GM23338 (cell line): ENCODE results near the gene EREG. TPM values are rescaled to one million over a fixed set of nuclear protein-coding genes. Genes with fewer than 3 reads are reported as not detected.

Experiments
- ATAC-seq: fragments of 200-7000 bp; cut with Tn5 transposase; 3 replicates; pipeline ENCODE4 v1.9.1; 2020
- DNase-seq: peaks from one replicate; pipeline ENCODE4 v3.0.0-alpha.2; 2015; ENCODE audit warnings: low spot score
- H2AFZ ChIP-seq: fragments of 200-600 bp; sonication (generic); 2 replicates; pipeline ENCODE4 v1.8.0; 2016; ENCODE audit warnings: antibody characterized with exemption, mild to moderate bottlenecking, moderate library complexity
- H3F3A ChIP-seq: fragments of 200-600 bp; sonication (generic); replicated peaks from 2 replicates; pipeline ENCODE4 v1.8.0; 2017; ENCODE audit warnings: antibody characterized with exemption, mixed run types, low read depth
- H3K27ac ChIP-seq: fragments of 200-600 bp; sonication (generic); 2 replicates; pipeline ENCODE4 v1.6.1; 2016; ENCODE audit warnings: low read depth
- H3K27me3 ChIP-seq: fragments of 200-600 bp; sonication (generic); 2 replicates; pipeline ENCODE4 v1.8.0; 2016; ENCODE audit warnings: mild to moderate bottlenecking, mixed run types, moderate library complexity; ENCODE audit not compliant: insufficient read depth
- H3K36me3 ChIP-seq: fragments of 200-600 bp; sonication (generic); 2 replicates; pipeline ENCODE4 v1.8.0; 2016; ENCODE audit warnings: mild to moderate bottlenecking; ENCODE audit not compliant: insufficient read depth
- H3K4me1 ChIP-seq: fragments of 200-600 bp; sonication (generic); 2 replicates; pipeline ENCODE4 v1.8.0; 2016; ENCODE audit warnings: mild to moderate bottlenecking, moderate library complexity; ENCODE audit not compliant: insufficient read depth
- H3K4me2 ChIP-seq: fragments of 200-600 bp; sonication (generic); 2 replicates; pipeline ENCODE4 v1.7.1; 2017; ENCODE audit warnings: mixed run types
- H3K4me3 ChIP-seq: fragments of 200-600 bp; sonication (generic); 2 replicates; pipeline ENCODE4 v1.6.1; 2016; ENCODE audit warnings: mixed run types
- H3K79me2 ChIP-seq: fragments of 200-600 bp; sonication (generic); replicated peaks from 2 replicates; pipeline ENCODE4 v1.8.0; 2017; ENCODE audit warnings: mild to moderate bottlenecking; ENCODE audit not compliant: insufficient read depth
- H3K9me2 ChIP-seq: fragments of 200-600 bp; sonication (generic); 2 replicates; pipeline ENCODE4 v1.8.0; 2017; ENCODE audit not compliant: insufficient read depth
- H4K20me1 ChIP-seq: fragments of 200-600 bp; sonication (generic); replicated peaks from 2 replicates; pipeline ENCODE4 v1.8.0; 2017; ENCODE audit warnings: mild to moderate bottlenecking; ENCODE audit not compliant: insufficient read depth
- H3K27ac Mint-ChIP-seq: 2 replicates; pipeline ENCODE4 v1.8.0; 2020; ENCODE audit warnings: inconsistent platforms, mild to moderate bottlenecking, moderate library complexity, mixed read lengths
- H3K27me3 Mint-ChIP-seq: 3 replicates; pipeline ENCODE4 v1.8.0; 2022; ENCODE audit warnings: low read depth, mild to moderate bottlenecking, moderate library complexity, mixed read lengths, inconsistent platforms; ENCODE audit not compliant: insufficient read depth, poor library complexity
- H3K36me3 Mint-ChIP-seq: 3 replicates; pipeline ENCODE4 v1.8.0; 2021; ENCODE audit warnings: low read depth, mild to moderate bottlenecking, inconsistent platforms, moderate library complexity, mixed read lengths
- H3K4me1 Mint-ChIP-seq: 3 replicates; pipeline ENCODE4 v1.8.0; 2020; ENCODE audit warnings: mild to moderate bottlenecking, inconsistent platforms, mixed read lengths
- H3K4me3 Mint-ChIP-seq: 3 replicates; pipeline ENCODE4 v1.8.0; 2021; ENCODE audit warnings: moderate library complexity, mild to moderate bottlenecking, inconsistent platforms, mixed read lengths
- H3K9me3 Mint-ChIP-seq: 3 replicates; pipeline ENCODE4 v1.8.0; 2020; ENCODE audit warnings: moderate library complexity, mild to moderate bottlenecking, inconsistent platforms, mixed read lengths
- CREB1 ChIP-seq: fragments of 250-450 bp; sonication (Bioruptor Pico); IDR thresholded peaks from 2 replicates; pipeline ENCODE4 v1.5.0; 2020; ENCODE audit warnings: low read depth, mild to moderate bottlenecking, moderate library complexity
- CTCF ChIP-seq, 2 experiments: fragments of 200-600 bp in 1 of 2; sonication (generic) in 1 of 2; conservative IDR thresholded peaks; 2 replicates each; pipeline versions ENCODE4 v1.5.1 to v1.6.1; 2016 to 2017; ENCODE audit warnings: antibody characterized with exemption in 2 of 2, low read depth in 2 of 2, mild to moderate bottlenecking in 2 of 2, moderate library complexity in 1 of 2
- ETS1 ChIP-seq: IDR thresholded peaks from 2 replicates; pipeline ENCODE4 v1.6.1; 2016; ENCODE audit warnings: antibody characterized with exemption
- EZH2 ChIP-seq: fragments of 200-600 bp; sonication (generic); IDR thresholded peaks from one replicate; pipeline ENCODE4 v1.8.0; 2017; ENCODE audit warnings: antibody characterized with exemption, mild to moderate bottlenecking, low read depth; ENCODE audit not compliant: unreplicated experiment
- EZH2phosphoT487 ChIP-seq: fragments of 200-600 bp; sonication (generic); IDR thresholded peaks from one replicate; pipeline ENCODE4 v1.8.1; 2018; ENCODE audit warnings: antibody characterized with exemption; ENCODE audit not compliant: unreplicated experiment
- JUNB ChIP-seq: IDR thresholded peaks from one replicate; pipeline ENCODE4 v1.6.1; 2016; ENCODE audit warnings: antibody characterized with exemption; ENCODE audit not compliant: unreplicated experiment
- NANOG ChIP-seq: IDR thresholded peaks from 2 replicates; pipeline ENCODE4 v1.6.1; 2016; ENCODE audit warnings: antibody characterized with exemption, borderline replicate concordance
- POLR2AphosphoS5 ChIP-seq: IDR thresholded peaks from 2 replicates; pipeline ENCODE4 v1.6.1; 2016; ENCODE audit warnings: antibody characterized with exemption, low read depth
- REST ChIP-seq: IDR thresholded peaks from one replicate; pipeline ENCODE4 v1.6.1; 2018; ENCODE audit warnings: antibody characterized with exemption; ENCODE audit not compliant: unreplicated experiment
- ZNF114 ChIP-seq: fragments of 250-450 bp; sonication (Bioruptor Pico); IDR thresholded peaks from 2 replicates; pipeline ENCODE4 v1.5.0; 2020; ENCODE audit warnings: mild to moderate bottlenecking, moderate library complexity
- ZNF331 ChIP-seq: fragments of 250-450 bp; sonication (Bioruptor Pico); IDR thresholded peaks from 2 replicates; pipeline ENCODE4 v1.5.0; 2020; ENCODE audit warnings: low read depth, mild to moderate bottlenecking, moderate library complexity
- ZNF462 ChIP-seq: fragments of 250-450 bp; sonication (Bioruptor Pico); IDR thresholded peaks from 2 replicates; pipeline ENCODE4 v1.5.0; 2020; ENCODE audit warnings: mild to moderate bottlenecking, moderate library complexity
- polyA plus RNA-seq: library from polyadenylated mRNA; unstranded; fragments of >200 nt; fragmentation: Nextera tagmentation; extraction: Ambion mirVana; gene quantifications from 2 replicates; pipeline ENCODE4 v1.2.1, GENCODE V29; 2016
- total RNA-seq: library from RNA; depleted of rRNA; stranded (reverse); fragments of >200 nt; shearing (Covaris generic); gene quantifications from 2 replicates; pipeline ENCODE4 v1.2.3, GENCODE V29; 2014

The EREG gene
- total and polyA plus RNA-seq, 2 experiments from 2014 or later, result not detected

- TF ChIP-seq ZNF462 (CRISPR knock-in tag), result no peak
- no peak for TF ChIP-seq ZNF331 (CRISPR knock-in tag)
- no peak for TF ChIP-seq JUNB
- TF ChIP-seq ZNF114 (CRISPR knock-in tag), result no peak
- TF ChIP-seq EZH2, result no peak
- no peak for TF ChIP-seq ETS1
- no peak for TF ChIP-seq NANOG
Observed at GRCh38 chr4:74364256-74364651, 691 bp upstream of the EREG start (continued).

- DNase-seq (peak; percentile 54), ATAC-seq (peak; percentile 77)
- no peak for TF ChIP-seq EZH2phosphoT487
- TF ChIP-seq EZH2, result no peak
- TF ChIP-seq JUNB, result no peak
- no peak for TF ChIP-seq POLR2AphosphoS5
- TF ChIP-seq ZNF331 (CRISPR knock-in tag), result no peak
- TF ChIP-seq CTCF (conservative IDR thresholded peaks at IDR 0.05; ENCODE audit: low read depth in 2 of 2), result no peak
- TF ChIP-seq CREB1, result no peak
- no peak for TF ChIP-seq REST
- no peaks in the 10 kb centered on the region for H3K79me2 ChIP-seq
- peak overlapping the region; percentile 89 for H3K4me2 ChIP-seq
- Mint-ChIP-seq H3K4me1 (peaks cover 9% of the 10 kb centered on the region; the same call in 2 of the 3 replicates), H3K27ac (no peak overlapping the region), H3K36me3 (no peaks in the 10 kb centered on the region), H3K27me3 (peaks cover 15% of the 10 kb centered on the region), H3K4me3 (peak overlapping the region; percentile 81), H3K9me3 (no peaks in the 10 kb centered on the region)
- no peaks in the 10 kb centered on the region for H3K36me3 ChIP-seq
- H4K20me1 ChIP-seq, result no peaks in the 10 kb centered on the region
- no peak overlapping the region for H3K27ac ChIP-seq
- peak overlapping the region; percentile 83 for H3K4me3 ChIP-seq
- H2AFZ ChIP-seq, result peak overlapping the region; percentile 44; the same call in 1 of the 2 replicates
- H3F3A ChIP-seq, result no peaks in the 10 kb centered on the region
- no peaks in the 10 kb centered on the region for H3K9me2 ChIP-seq
- peaks cover 7% of the 10 kb centered on the region for H3K4me1 ChIP-seq
- H3K27me3 ChIP-seq, result peaks cover 28% of the 10 kb centered on the region
Observed at GRCh38 chr4:74365761-74366160, 816 bp downstream of the EREG start.
